Measurements from ENCODE around the gene THPO. TPM values are rescaled to one million over a fixed set of nuclear protein-coding genes. Genes with fewer than 3 reads are reported as not detected.

Gene THPO
- total RNA-seq, 4 donors from 2014 or later: 0.13 TPM; not detected in 3

DNA sequence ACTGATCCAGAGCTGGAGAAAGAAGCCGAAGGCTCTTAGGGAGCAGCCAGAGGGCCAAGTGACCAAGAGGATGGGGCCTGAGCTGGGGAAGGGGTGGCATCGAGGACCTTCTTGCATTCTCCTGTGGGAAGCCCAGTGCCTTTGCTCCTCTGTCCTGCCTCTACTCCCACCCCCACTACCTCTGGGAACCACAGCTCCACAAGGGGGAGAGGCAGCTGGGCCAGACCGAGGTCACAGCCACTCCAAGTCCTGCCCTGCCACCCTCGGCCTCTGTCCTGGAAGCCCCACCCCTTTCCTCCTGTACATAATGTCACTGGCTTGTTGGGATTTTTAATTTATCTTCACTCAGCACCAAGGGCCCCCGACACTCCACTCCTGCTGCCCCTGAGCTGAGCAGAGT, 11.4 kb upstream of the THPO start:
- Histone ChIP-seq H3K27me3 (no peaks in the 10 kb centered on the region), H3K27ac (no peak overlapping the region), H3K9me3 (no peaks in the 10 kb centered on the region), H3K36me3 (no peaks in the 10 kb centered on the region), H3K4me1 (no peaks in the 10 kb centered on the region), H3K4me3 (replicated peaks in 1 of 3) (no peak overlapping the region)
- WGBS, 2 donors: 64 to 65% methylated on average over 5 of the region's 5 CpGs
- intact Hi-C loops (cut with DNase I): no loop called here
- TF ChIP-seq, protein P1, sequence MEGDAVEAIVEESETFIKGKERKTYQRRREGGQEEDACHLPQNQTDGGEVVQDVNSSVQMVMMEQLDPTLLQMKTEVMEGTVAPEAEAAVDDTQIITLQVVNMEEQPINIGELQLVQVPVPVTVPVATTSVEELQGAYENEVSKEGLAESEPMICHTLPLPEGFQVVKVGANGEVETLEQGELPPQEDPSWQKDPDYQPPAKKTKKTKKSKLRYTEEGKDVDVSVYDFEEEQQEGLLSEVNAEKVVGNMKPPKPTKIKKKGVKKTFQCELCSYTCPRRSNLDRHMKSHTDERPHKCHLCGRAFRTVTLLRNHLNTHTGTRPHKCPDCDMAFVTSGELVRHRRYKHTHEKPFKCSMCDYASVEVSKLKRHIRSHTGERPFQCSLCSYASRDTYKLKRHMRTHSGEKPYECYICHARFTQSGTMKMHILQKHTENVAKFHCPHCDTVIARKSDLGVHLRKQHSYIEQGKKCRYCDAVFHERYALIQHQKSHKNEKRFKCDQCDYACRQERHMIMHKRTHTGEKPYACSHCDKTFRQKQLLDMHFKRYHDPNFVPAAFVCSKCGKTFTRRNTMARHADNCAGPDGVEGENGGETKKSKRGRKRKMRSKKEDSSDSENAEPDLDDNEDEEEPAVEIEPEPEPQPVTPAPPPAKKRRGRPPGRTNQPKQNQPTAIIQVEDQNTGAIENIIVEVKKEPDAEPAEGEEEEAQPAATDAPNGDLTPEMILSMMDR (IDR thresholded peaks at IDR 0.05): no peak
- TF ChIP-seq POLR2A (IDR thresholded peaks at IDR 0.05): no peak
- DNase-seq: no peak

DNA sequence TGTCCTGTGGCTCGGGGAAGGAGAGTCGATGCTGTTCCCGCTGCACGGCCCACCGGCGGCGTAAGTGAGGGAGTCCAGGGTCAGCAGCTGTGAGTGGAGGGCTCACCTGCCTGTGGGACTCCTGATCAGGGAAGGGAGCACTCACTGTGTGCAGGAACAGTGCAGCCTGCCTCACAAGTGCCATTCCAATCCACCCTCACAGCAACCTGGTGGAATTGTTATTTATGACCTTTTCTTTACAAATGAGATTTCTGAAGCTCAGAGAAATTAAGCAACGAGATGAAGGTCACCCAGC, 10.9 kb upstream of the THPO start:
- TF ChIP-seq, protein P1 (IDR thresholded peaks at IDR 0.05): no peak
- TF ChIP-seq POLR2A (IDR thresholded peaks at IDR 0.05): no peak
- H3K9me3 ChIP-seq: no peaks in the 10 kb centered on the region
- DNase-seq: no peak
- no peaks in the 10 kb centered on the region for H3K27me3 ChIP-seq
- H3K27ac ChIP-seq: no peak overlapping the region
- no peaks in the 10 kb centered on the region for H3K4me1 ChIP-seq
- intact Hi-C loops (cut with DNase I): no loop called here
- H3K36me3 ChIP-seq: no peaks in the 10 kb centered on the region
- no peak overlapping the region for H3K4me3 ChIP-seq (replicated peaks in 1 of 3)
- 79 to 80% methylated on average over 5 to 8 of the region's 8 CpGs for WGBS, 2 donors

DNA sequence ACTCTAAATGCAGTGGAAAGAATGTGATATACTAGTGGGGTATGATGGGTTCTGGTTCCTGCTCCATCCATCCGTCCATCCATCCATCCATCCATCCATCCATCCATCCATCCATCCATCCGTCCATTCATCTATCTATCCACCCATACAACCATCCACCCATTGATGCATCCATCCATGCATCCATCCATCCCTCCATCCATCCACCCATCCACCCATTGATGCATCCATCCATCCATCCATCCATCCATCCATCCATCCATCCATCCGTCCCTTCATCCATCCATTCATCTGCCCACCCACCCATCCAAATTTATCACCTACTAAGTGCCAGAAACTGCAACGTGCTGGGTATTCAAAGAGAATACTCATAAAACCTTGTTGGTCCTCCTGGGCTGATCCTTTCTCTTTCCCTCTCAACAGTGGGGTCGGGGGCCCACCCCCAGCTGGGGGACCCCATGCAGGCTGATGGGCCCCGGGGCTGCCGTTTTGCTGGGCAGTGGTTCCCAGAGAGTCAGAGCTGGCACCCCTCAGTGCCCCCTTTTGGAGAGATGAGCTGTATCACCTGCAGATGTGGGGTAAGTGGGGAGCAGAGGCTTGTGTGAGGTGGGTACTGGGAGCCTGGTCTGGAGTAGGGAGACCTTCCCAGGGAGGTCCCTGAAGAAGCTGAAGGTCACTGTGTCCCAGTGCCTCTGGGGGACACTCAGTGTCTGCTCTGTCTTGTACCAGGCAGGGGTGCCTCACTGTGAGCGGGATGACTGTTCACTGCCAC, 10.3 kb upstream of the THPO start:
- TF ChIP-seq POLR2A (IDR thresholded peaks at IDR 0.05): no peak
- TF ChIP-seq, protein P1 (IDR thresholded peaks at IDR 0.05): no peak
- intact Hi-C loops (cut with DNase I): no loop called here
- Histone ChIP-seq H3K27ac (no peak overlapping the region), H3K36me3 (no peaks in the 10 kb centered on the region), H3K9me3 (no peaks in the 10 kb centered on the region), H3K4me3 (replicated peaks in 1 of 3) (no peak overlapping the region), H3K27me3 (no peaks in the 10 kb centered on the region), H3K4me1 (no peaks in the 10 kb centered on the region)
- no peak for DNase-seq
- 76 to 79% methylated on average over 7 to 8 of the region's 8 CpGs for WGBS, 2 donors

- Histone ChIP-seq H3K4me3 (replicated peaks in 1 of 3) (no peak overlapping the region), H3K36me3 (no peaks in the 10 kb centered on the region), H3K27me3 (no peaks in the 10 kb centered on the region), H3K4me1 (no peaks in the 10 kb centered on the region), H3K27ac (no peak overlapping the region), H3K9me3 (no peaks in the 10 kb centered on the region)
- 94 to 96% methylated on average over 6 to 11 of the region's 12 CpGs for WGBS, 2 donors
- TF ChIP-seq, protein P1 (IDR thresholded peaks at IDR 0.05): no peak
- no peak for TF ChIP-seq POLR2A (IDR thresholded peaks at IDR 0.05)
- no peak for DNase-seq
- intact Hi-C loops (cut with DNase I): no loop called here
Observed at GRCh38 chr3:184387174-184387714, 9.2 kb upstream of the THPO start.

GRCh38 chr3:184386047-184386806, 8.2 kb upstream of the THPO start:
- Histone ChIP-seq H3K36me3 (no peaks in the 10 kb centered on the region), H3K4me3 (replicated peaks in 1 of 3) (no peak overlapping the region), H3K27me3 (no peaks in the 10 kb centered on the region), H3K9me3 (no peaks in the 10 kb centered on the region), H3K4me1 (peaks cover 3 to 5% of the 10 kb centered on the region in 2 donors), H3K27ac (no peak overlapping the region)
- 77 to 80% methylated on average over 6 to 12 of the region's 37 CpGs for WGBS, 2 donors
- no peak for DNase-seq
- TF ChIP-seq, protein P1 (IDR thresholded peaks at IDR 0.05): no peak
- no peak for TF ChIP-seq POLR2A (IDR thresholded peaks at IDR 0.05)
- intact Hi-C loops (cut with DNase I): no loop called here

All from thyroid gland (tissue), 4 donors.